Measurements from ENCODE around the gene WWOX.

GRCh38 chr16:78909226-78909625 lies 809.8 kb downstream of the WWOX start:
- TF ChIP-seq CTCF (IDR thresholded peaks at IDR 0.05) = no peak
- no peak for TF ChIP-seq POLR2A (IDR thresholded peaks at IDR 0.05)
- peak in 1 of 4 donors; percentile 12 for TF ChIP-seq POLR2AphosphoS5 (IDR thresholded peaks at IDR 0.05)
